WTC11 (cell line): ENCODE results near the gene CXCL8. TPM values are rescaled to one million over a fixed set of nuclear protein-coding genes. Genes with fewer than 3 reads are reported as not detected.

Experiments used
- ATAC-seq: fragments of 200-7000 bp; cut with Tn5 transposase; 2 replicates; pipeline ENCODE4 v1.10.0; 2021; ENCODE audit warnings: mild to moderate bottlenecking, moderate library complexity
- CTCF ChIA-PET: fragments of 300-600 bp; sonication (Branson Sonifier 250); formaldehyde crosslinking; loops from one replicate; lab custom pipeline; 2021; ENCODE audit warnings: antibody characterized with exemption; lab: Charles Lee
- POLR2A ChIA-PET: fragments of 350-600 bp; sonication (Branson Sonifier 250); formaldehyde crosslinking; loops from one replicate; lab custom pipeline; 2021; ENCODE audit warnings: antibody characterized with exemption; lab: Charles Lee
- DNase-seq: peaks from one replicate; pipeline ENCODE4 v3.0.0; 2021; ENCODE audit warnings: low spot score
- H3K27ac Mint-ChIP-seq: 2 replicates; pipeline ENCODE4 v1.8.0; 2021; ENCODE audit warnings: mixed read lengths
- H3K27me3 Mint-ChIP-seq: 2 replicates; pipeline ENCODE4 v1.8.0; 2021; ENCODE audit warnings: low read depth, mild to moderate bottlenecking, moderate library complexity, mixed read lengths
- H3K36me3 Mint-ChIP-seq: 2 replicates; pipeline ENCODE4 v1.8.0; 2021; ENCODE audit warnings: mixed read lengths
- H3K4me1 Mint-ChIP-seq: 2 replicates; pipeline ENCODE4 v1.8.0; 2022; ENCODE audit warnings: mixed read lengths
- H3K4me3 Mint-ChIP-seq: 2 replicates; pipeline ENCODE4 v1.8.0; 2021; ENCODE audit warnings: mild to moderate bottlenecking, moderate library complexity, mixed read lengths
- H3K9me3 Mint-ChIP-seq: 2 replicates; pipeline ENCODE4 v1.8.0; 2021; ENCODE audit warnings: mixed read lengths
- CREM ChIP-seq: sonication (generic); formaldehyde crosslinking; IDR thresholded peaks from 2 replicates; pipeline ENCODE4 v1.8.1; 2022; ENCODE audit warnings: mild to moderate bottlenecking, missing genetic modification reagents, moderate library complexity
- FOXK1 ChIP-seq: sonication (generic); formaldehyde crosslinking; IDR thresholded peaks from 2 replicates; pipeline ENCODE4 v1.8.0; 2022; ENCODE audit warnings: mild to moderate bottlenecking, moderate library complexity, missing genetic modification reagents
- GRHL2 ChIP-seq: fragments of 250-450 bp; sonication (Bioruptor Pico); IDR thresholded peaks from 2 replicates; pipeline ENCODE4 v1.8.0; 2022; ENCODE audit warnings: mild to moderate bottlenecking, moderate library complexity; ENCODE audit not compliant: insufficient replicate concordance, severe bottlenecking
- JUN ChIP-seq: sonication (generic); formaldehyde crosslinking; IDR thresholded peaks from 2 replicates; pipeline ENCODE4 v1.8.0; 2023; ENCODE audit warnings: mild to moderate bottlenecking, missing genetic modification reagents
- KAT7 ChIP-seq: sonication (generic); formaldehyde crosslinking; IDR thresholded peaks from 2 replicates; pipeline ENCODE4 v1.8.1; 2023; ENCODE audit warnings: missing genetic modification reagents, mild to moderate bottlenecking, borderline replicate concordance
- MXD4 ChIP-seq: fragments of 250-450 bp; sonication (Bioruptor Pico); IDR thresholded peaks from 2 replicates; pipeline ENCODE4 v1.8.0; 2021; ENCODE audit warnings: mild to moderate bottlenecking, moderate library complexity, borderline replicate concordance
- MYBL2 ChIP-seq: sonication (generic); formaldehyde crosslinking; IDR thresholded peaks from 2 replicates; pipeline ENCODE4 v1.8.1; 2023; ENCODE audit warnings: mild to moderate bottlenecking, moderate library complexity, missing genetic modification reagents
- NFATC4 ChIP-seq: fragments of 250-450 bp; sonication (Bioruptor Pico); IDR thresholded peaks from 2 replicates; pipeline ENCODE4 v1.9.0; 2021; ENCODE audit warnings: mild to moderate bottlenecking
- NFYB ChIP-seq: sonication (generic); formaldehyde crosslinking; conservative IDR thresholded peaks from 2 replicates; pipeline ENCODE4 v1.8.0; 2022; ENCODE audit warnings: low read depth, missing genetic modification reagents
- SMAD4 ChIP-seq: sonication (generic); formaldehyde crosslinking; IDR thresholded peaks from 2 replicates; pipeline ENCODE4 v1.8.0; 2022; ENCODE audit warnings: mild to moderate bottlenecking, missing genetic modification reagents
- ZBTB21 ChIP-seq: sonication (generic); formaldehyde crosslinking; IDR thresholded peaks from 2 replicates; pipeline ENCODE4 v1.8.1; 2023; ENCODE audit warnings: mild to moderate bottlenecking, missing genetic modification reagents, borderline replicate concordance
- ZNF138 ChIP-seq: sonication (generic); formaldehyde crosslinking; conservative IDR thresholded peaks from 2 replicates; pipeline ENCODE4 v1.8.1; 2022; ENCODE audit warnings: mild to moderate bottlenecking, moderate library complexity, missing genetic modification reagents
- ZNF219 ChIP-seq: sonication (generic); formaldehyde crosslinking; IDR thresholded peaks from 2 replicates; pipeline ENCODE4 v1.8.0; 2023; ENCODE audit warnings: missing genetic modification reagents, mild to moderate bottlenecking, borderline replicate concordance
- ZNF317 ChIP-seq: sonication (generic); formaldehyde crosslinking; IDR thresholded peaks from 2 replicates; pipeline ENCODE4 v1.8.1; 2023; ENCODE audit warnings: low read depth, mild to moderate bottlenecking, moderate library complexity, missing genetic modification reagents, borderline replicate concordance
- ZNF396 ChIP-seq: fragments of 250-450 bp; sonication (Bioruptor Pico); IDR thresholded peaks from 2 replicates; pipeline ENCODE4 v1.8.0; 2021; ENCODE audit warnings: mild to moderate bottlenecking, moderate library complexity, borderline replicate concordance
- ZNF416 ChIP-seq: fragments of 250-450 bp; sonication (Bioruptor Pico); IDR thresholded peaks from 2 replicates; pipeline ENCODE4 v1.9.0; 2021; ENCODE audit warnings: mild to moderate bottlenecking, inconsistent platforms
- total RNA-seq: library from RNA; stranded (reverse); gene quantifications from 3 replicates; pipeline ENCODE4 v1.2.3, GENCODE V29; 2021
- TF ChIP-seq, protein P1 (sequence below): fragments of 250-450 bp; sonication (Bioruptor Pico); IDR thresholded peaks from 2 replicates; pipeline ENCODE4 v1.9.0; 2021; ENCODE audit warnings: mild to moderate bottlenecking, borderline replicate concordance
- TF ChIP-seq, protein P2 (sequence below): sonication (generic); formaldehyde crosslinking; IDR thresholded peaks from 2 replicates; pipeline ENCODE4 v1.8.1; 2023; ENCODE audit warnings: mild to moderate bottlenecking, missing genetic modification reagents, moderate library complexity
- TF ChIP-seq, protein P3 (sequence below): sonication (generic); formaldehyde crosslinking; IDR thresholded peaks from 2 replicates; pipeline ENCODE4 v1.8.1; 2022; ENCODE audit warnings: low read depth, missing genetic modification reagents, borderline replicate concordance
- TF ChIP-seq, protein P4 (sequence below): sonication (generic); formaldehyde crosslinking; IDR thresholded peaks from 2 replicates; pipeline ENCODE4 v1.8.1; 2022; ENCODE audit warnings: mild to moderate bottlenecking, missing genetic modification reagents, moderate library complexity, borderline replicate concordance
- TF ChIP-seq, protein P5 (sequence below): sonication (generic); formaldehyde crosslinking; IDR thresholded peaks from 2 replicates; pipeline ENCODE4 v1.8.1; 2023; ENCODE audit warnings: mild to moderate bottlenecking, missing genetic modification reagents, borderline replicate concordance

Gene CXCL8
- total RNA-seq, 1 experiment from 2014 or later, result not detected

DNA sequence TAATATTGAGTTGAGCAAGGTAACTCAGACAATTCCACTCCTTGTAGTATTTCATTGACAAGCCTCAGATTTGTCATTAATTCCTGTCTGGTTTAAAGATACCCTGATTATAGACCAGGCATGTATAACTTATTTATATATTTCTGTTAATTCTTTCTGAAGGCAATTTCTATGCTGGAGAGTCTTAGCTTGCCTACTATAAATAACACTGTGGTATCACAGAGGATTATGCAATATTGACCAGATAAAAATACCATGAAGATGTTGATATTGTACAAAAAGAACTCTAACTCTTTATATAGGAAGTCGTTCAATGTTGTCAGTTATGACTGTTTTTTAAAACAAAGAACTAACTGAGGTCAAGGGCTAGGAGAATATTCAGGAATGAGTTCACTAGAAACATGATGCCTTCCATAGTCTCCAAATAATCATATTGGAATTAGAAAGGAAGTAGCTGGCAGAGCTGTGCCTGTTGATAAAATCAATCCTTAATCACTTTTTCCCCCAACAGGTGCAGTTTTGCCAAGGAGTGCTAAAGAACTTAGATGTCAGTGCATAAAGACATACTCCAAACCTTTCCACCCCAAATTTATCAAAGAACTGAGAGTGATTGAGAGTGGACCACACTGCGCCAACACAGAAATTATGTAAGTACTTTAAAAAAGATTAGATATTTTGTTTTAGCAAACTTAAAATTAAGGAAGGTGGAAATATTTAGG is 821 bp downstream of the CXCL8 start (continued):
- TF ChIP-seq, protein P1, sequence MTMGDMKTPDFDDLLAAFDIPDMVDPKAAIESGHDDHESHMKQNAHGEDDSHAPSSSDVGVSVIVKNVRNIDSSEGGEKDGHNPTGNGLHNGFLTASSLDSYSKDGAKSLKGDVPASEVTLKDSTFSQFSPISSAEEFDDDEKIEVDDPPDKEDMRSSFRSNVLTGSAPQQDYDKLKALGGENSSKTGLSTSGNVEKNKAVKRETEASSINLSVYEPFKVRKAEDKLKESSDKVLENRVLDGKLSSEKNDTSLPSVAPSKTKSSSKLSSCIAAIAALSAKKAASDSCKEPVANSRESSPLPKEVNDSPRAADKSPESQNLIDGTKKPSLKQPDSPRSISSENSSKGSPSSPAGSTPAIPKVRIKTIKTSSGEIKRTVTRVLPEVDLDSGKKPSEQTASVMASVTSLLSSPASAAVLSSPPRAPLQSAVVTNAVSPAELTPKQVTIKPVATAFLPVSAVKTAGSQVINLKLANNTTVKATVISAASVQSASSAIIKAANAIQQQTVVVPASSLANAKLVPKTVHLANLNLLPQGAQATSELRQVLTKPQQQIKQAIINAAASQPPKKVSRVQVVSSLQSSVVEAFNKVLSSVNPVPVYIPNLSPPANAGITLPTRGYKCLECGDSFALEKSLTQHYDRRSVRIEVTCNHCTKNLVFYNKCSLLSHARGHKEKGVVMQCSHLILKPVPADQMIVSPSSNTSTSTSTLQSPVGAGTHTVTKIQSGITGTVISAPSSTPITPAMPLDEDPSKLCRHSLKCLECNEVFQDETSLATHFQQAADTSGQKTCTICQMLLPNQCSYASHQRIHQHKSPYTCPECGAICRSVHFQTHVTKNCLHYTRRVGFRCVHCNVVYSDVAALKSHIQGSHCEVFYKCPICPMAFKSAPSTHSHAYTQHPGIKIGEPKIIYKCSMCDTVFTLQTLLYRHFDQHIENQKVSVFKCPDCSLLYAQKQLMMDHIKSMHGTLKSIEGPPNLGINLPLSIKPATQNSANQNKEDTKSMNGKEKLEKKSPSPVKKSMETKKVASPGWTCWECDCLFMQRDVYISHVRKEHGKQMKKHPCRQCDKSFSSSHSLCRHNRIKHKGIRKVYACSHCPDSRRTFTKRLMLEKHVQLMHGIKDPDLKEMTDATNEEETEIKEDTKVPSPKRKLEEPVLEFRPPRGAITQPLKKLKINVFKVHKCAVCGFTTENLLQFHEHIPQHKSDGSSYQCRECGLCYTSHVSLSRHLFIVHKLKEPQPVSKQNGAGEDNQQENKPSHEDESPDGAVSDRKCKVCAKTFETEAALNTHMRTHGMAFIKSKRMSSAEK (CRISPR knock-in tag), result no peak
- TF ChIP-seq GRHL2 (CRISPR knock-in tag) (no peak), ZBTB21 (CRISPR knock-in tag) (no peak), KAT7 (CRISPR knock-in tag) (no peak), ZNF396 (CRISPR knock-in tag) (no peak), FOXK1 (CRISPR knock-in tag) (no peak), CREM (no peak), ZNF416 (CRISPR knock-in tag) (no peak)

DNA sequence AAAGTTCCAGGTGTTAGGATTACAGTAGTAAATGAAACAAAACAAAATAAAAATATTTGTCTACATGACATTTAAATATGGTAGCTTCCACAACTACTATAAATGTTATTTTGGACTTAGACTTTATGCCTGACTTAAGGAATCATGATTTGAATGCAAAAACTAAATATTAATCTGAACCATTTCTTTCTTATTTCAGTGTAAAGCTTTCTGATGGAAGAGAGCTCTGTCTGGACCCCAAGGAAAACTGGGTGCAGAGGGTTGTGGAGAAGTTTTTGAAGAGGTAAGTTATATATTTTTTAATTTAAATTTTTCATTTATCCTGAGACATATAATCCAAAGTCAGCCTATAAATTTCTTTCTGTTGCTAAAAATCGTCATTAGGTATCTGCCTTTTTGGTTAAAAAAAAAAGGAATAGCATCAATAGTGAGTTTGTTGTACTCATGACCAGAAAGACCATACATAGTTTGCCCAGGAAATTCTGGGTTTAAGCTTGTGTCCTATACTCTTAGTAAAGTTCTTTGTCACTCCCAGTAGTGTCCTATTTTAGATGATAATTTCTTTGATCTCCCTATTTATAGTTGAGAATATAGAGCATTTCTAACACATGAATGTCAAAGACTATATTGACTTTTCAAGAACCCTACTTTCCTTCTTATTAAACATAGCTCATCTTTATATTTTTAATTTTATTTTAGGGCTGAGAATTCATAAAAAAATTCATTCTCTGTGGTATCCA is 1.6 kb downstream of the CXCL8 start:
- peaks cover 5% of the 10 kb centered on the region; the same call in 1 of the 2 replicates for H3K9me3 Mint-ChIP-seq
- CTCF ChIA-PET, result no interaction called here
- no peak for TF ChIP-seq MXD4 (CRISPR knock-in tag)
- TF ChIP-seq CREM, result no peak
- TF ChIP-seq, protein P2, sequence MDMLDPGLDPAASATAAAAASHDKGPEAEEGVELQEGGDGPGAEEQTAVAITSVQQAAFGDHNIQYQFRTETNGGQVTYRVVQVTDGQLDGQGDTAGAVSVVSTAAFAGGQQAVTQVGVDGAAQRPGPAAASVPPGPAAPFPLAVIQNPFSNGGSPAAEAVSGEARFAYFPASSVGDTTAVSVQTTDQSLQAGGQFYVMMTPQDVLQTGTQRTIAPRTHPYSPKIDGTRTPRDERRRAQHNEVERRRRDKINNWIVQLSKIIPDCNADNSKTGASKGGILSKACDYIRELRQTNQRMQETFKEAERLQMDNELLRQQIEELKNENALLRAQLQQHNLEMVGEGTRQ (CRISPR knock-in tag), result no peak
- TF ChIP-seq, protein P3, sequence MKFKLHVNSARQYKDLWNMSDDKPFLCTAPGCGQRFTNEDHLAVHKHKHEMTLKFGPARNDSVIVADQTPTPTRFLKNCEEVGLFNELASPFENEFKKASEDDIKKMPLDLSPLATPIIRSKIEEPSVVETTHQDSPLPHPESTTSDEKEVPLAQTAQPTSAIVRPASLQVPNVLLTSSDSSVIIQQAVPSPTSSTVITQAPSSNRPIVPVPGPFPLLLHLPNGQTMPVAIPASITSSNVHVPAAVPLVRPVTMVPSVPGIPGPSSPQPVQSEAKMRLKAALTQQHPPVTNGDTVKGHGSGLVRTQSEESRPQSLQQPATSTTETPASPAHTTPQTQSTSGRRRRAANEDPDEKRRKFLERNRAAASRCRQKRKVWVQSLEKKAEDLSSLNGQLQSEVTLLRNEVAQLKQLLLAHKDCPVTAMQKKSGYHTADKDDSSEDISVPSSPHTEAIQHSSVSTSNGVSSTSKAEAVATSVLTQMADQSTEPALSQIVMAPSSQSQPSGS (CRISPR knock-in tag), result no peak
- TF ChIP-seq SMAD4 (CRISPR knock-in tag), result no peak
- no peak for TF ChIP-seq JUN
- TF ChIP-seq, protein P4, sequence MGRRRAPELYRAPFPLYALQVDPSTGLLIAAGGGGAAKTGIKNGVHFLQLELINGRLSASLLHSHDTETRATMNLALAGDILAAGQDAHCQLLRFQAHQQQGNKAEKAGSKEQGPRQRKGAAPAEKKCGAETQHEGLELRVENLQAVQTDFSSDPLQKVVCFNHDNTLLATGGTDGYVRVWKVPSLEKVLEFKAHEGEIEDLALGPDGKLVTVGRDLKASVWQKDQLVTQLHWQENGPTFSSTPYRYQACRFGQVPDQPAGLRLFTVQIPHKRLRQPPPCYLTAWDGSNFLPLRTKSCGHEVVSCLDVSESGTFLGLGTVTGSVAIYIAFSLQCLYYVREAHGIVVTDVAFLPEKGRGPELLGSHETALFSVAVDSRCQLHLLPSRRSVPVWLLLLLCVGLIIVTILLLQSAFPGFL, result no peak
- no peak for TF ChIP-seq ZNF317 (CRISPR knock-in tag)
- no peak for TF ChIP-seq MYBL2
- no peak for TF ChIP-seq ZNF219 (CRISPR knock-in tag)
- no peak for TF ChIP-seq NFYB (CRISPR knock-in tag)
- no peak for TF ChIP-seq NFATC4 (CRISPR knock-in tag)
- no peak for TF ChIP-seq FOXK1 (CRISPR knock-in tag)
- TF ChIP-seq ZNF138 (CRISPR knock-in tag), result no peak
- TF ChIP-seq, protein P5, sequence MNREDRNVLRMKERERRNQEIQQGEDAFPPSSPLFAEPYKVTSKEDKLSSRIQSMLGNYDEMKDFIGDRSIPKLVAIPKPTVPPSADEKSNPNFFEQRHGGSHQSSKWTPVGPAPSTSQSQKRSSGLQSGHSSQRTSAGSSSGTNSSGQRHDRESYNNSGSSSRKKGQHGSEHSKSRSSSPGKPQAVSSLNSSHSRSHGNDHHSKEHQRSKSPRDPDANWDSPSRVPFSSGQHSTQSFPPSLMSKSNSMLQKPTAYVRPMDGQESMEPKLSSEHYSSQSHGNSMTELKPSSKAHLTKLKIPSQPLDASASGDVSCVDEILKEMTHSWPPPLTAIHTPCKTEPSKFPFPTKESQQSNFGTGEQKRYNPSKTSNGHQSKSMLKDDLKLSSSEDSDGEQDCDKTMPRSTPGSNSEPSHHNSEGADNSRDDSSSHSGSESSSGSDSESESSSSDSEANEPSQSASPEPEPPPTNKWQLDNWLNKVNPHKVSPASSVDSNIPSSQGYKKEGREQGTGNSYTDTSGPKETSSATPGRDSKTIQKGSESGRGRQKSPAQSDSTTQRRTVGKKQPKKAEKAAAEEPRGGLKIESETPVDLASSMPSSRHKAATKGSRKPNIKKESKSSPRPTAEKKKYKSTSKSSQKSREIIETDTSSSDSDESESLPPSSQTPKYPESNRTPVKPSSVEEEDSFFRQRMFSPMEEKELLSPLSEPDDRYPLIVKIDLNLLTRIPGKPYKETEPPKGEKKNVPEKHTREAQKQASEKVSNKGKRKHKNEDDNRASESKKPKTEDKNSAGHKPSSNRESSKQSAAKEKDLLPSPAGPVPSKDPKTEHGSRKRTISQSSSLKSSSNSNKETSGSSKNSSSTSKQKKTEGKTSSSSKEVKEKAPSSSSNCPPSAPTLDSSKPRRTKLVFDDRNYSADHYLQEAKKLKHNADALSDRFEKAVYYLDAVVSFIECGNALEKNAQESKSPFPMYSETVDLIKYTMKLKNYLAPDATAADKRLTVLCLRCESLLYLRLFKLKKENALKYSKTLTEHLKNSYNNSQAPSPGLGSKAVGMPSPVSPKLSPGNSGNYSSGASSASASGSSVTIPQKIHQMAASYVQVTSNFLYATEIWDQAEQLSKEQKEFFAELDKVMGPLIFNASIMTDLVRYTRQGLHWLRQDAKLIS (CRISPR knock-in tag), result no peak

More for the DNA sequence above, 1.6 kb downstream of the CXCL8 start:
- no peak overlapping the region for H3K4me3 Mint-ChIP-seq
- H3K27me3 Mint-ChIP-seq, result no peaks in the 10 kb centered on the region
- no peak overlapping the region for H3K27ac Mint-ChIP-seq
- no peaks in the 10 kb centered on the region for H3K4me1 Mint-ChIP-seq
- ATAC-seq (no peak), DNase-seq (no peak)
- POLR2A ChIA-PET, result no interaction called here
- H3K36me3 Mint-ChIP-seq, result no peaks in the 10 kb centered on the region
